Measurements from ENCODE around the gene BCL2L12.

Gene BCL2L12

DNA sequence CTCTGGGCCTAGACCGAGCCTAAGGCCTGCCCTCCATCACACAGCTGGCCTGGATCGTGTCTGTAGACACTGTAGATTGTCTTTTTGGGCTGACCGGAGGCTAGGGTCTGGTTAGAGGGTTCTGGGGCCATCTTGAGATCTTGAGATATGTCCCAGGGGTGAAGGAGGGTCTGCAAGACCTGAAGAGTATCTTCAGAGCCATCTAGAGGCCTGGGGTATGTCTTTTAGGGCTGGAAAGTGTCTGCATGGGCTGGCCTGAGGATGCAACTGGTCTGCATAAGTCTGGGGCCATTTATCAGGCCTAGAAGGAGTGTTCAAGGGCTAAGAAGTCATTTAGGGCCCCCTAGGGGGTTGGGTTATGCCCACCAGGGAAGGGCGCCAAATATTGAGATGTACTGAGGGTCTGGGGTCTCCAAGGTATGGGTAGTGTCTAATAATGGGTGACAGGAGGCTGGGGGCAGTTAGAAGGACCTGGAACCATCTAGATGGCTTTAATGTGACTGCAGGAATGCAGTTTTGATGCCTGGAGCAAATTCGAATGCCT lies 23.2 kb upstream of the BCL2L12 start:
- no peak for DNase-seq (ENCODE audit: low read depth)

DNA sequence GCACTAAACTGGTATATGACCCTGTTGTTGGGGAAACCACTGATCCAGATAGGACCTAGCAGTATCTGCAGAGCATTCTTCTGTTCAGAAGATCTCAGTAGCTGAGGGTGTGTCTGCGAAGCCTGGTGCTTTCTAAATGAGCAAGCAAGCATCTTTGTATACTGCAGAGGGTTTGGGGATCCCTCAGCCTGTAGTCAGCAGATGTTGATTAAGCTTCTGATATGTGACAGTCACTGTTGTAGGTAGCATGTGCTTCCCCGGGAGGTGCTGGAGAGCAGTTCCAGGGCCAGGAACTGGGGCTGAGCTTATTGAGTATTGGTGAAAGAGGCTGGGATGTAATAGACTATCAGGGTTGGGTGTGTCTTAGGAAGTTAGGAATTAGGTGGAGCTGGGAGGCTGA lies 22.3 kb upstream of the BCL2L12 start:
- DNase-seq (ENCODE audit: low read depth) = no peak

DNA sequence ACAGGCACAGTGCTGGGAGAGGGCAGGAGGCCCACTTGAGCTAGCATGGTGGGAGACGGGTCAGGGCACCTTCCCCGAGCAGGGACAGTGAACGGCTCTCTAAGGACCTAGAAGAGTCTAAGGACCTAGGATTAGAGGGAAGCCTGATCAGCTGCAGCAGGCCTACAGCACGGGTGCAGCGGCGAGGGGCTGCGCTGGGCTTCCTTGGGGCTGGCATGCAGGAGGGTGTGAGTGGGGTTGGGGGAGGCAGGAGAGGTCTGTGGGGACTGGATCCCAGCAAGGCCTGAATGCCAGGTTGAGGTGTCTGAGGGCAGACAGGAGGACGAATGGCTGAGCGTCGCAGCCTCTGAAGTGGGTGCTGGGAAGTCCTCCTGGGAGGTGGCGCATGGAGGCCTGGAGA lies 20.1 kb upstream of the BCL2L12 start:
- no peak for DNase-seq (ENCODE audit: low read depth)

DNA sequence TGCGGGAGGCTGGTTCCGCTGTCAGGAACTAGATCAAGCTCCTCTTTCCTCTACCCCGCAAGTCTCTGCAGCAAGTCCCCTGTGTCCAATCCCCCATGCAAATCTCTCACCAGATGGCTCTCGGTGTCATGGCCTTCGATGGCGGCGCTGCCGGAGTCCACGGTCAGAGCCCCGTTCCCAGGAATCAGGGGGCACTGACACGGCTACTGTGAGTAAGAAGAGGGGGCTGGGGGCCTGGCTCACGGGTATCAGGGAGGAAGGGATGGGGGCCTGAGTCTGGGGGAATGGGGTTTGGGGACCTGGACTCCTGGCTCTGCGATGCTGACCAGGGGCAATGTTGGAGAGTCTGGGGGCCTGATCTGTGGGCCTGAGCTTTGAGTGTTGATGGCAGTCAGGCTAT lies 19.7 kb upstream of the BCL2L12 start:
- no peak for DNase-seq (ENCODE audit: low read depth)

DNA sequence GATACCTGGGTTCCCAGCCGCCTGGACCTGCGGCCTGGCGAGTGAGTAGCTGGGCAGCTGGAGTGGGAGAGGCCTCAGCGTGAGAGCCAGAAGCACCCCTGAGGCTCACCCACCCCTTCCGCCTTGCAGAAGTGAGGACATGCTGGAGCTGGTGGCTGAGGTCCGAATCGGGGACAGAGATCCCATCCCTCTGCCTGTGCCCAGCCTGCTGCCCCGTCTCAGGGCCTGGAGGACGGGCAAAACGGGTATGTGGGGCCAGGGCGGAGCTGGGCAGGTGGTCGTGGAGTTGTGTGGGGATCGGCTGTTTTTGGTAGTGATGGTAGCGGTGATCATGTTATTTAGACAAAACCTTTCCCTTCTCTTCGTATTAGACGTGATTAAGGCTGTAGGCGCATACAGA lies 19.1 kb upstream of the BCL2L12 start:
- no peak for DNase-seq (ENCODE audit: low read depth)

DNA sequence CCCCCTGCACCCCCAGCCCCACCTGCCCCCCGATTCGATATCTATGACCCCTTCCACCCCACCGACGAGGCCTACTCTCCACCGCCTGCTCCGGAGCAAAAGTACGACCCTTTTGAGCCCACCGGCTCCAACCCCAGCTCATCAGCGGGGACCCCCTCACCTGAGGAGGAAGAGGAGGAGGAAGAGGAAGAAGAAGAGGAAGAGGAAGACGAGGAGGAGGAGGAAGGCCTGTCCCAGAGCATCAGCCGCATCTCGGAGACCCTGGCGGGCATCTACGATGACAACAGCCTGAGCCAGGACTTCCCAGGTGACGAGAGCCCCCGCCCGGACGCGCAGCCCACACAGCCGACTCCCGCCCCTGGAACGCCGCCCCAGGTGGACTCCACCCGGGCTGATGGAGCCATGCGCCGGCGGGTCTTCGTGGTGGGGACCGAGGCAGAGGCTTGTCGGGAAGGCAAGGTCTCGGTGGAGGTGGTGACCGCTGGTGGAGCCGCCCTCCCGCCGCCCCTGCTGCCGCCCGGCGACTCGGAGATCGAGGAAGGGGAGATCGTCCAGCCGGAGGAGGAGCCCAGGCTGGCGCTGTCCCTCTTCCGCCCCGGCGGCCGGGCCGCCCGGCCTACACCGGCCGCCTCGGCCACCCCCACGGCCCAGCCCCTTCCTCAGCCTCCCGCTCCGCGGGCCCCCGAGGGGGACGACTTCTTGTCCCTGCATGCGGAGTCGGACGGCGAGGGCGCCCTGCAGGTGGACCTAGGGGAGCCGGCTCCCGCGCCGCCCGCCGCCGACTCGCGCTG lies 14.5 kb upstream of the BCL2L12 start:
- no peak for DNase-seq (ENCODE audit: low read depth)

DNA sequence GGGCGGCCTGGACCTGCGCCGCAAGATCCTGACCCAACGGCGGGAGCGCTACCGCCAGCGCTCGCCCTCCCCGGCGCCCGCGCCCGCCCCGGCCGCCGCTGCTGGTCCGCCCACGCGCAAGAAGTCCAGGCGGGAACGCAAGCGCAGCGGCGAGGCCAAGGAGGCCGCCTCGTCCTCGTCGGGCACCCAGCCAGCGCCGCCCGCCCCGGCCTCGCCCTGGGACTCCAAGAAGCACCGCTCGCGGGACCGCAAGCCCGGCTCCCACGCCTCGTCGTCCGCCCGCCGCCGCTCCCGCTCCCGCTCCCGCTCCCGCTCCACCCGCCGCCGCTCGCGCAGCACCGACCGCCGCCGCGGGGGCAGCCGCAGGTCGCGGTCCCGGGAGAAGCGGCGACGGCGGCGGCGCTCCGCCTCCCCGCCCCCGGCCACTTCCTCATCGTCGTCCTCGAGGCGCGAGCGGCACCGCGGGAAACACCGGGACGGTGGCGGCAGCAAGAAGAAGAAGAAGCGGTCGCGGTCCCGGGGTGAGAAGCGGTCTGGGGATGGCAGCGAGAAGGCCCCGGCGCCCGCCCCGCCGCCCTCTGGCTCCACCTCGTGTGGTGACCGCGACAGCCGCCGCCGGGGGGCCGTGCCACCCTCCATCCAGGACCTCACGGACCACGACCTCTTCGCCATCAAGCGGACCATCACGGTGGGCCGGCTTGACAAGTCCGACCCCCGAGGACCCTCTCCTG lies 13.7 kb upstream of the BCL2L12 start:
- DNase-seq (ENCODE audit: low read depth) = no peak

DNA sequence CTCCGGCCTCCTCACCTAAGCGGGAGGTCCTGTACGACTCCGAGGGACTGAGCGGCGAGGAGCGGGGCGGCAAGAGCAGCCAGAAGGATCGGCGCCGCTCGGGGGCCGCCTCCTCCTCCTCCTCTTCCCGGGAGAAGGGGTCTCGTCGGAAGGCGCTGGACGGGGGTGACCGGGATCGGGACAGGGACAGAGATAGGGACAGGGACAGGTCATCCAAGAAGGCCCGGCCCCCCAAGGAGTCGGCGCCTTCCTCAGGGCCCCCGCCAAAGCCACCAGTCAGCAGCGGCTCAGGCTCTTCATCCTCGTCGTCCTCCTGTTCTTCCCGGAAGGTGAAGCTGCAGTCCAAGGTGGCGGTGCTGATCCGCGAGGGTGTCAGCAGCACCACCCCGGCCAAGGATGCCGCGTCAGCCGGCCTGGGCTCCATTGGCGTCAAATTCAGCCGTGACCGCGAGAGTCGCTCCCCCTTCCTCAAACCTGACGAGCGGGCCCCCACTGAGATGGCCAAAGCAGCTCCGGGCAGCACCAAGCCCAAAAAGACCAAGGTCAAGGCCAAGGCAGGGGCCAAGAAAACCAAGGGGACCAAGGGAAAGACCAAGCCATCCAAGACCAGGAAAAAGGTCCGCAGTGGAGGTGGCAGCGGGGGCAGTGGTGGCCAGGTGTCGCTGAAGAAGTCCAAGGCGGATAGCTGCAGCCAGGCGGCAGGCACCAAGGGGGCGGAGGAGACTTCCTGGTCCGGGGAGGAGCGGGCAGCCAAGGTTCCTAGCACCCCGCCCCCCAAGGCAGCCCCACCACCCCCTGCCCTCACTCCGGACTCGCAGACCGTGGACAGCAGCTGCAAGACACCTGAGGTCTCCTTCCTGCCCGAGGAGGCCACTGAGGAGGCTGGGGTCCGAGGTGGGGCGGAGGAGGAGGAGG lies 12.9 kb upstream of the BCL2L12 start:
- no peak for DNase-seq (ENCODE audit: low read depth)

DNA sequence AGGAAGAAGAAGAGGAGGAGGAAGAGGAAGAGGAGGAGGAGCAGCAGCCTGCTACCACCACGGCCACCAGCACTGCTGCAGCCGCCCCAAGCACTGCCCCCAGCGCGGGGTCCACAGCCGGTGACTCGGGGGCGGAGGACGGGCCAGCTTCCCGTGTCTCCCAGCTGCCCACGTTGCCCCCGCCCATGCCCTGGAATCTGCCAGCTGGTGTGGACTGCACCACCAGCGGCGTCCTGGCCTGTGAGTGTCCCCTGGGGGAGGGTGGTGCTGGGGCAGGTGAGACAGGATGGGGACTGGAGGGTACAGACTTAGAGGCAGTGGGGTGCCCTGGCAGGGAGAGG lies 12.3 kb upstream of the BCL2L12 start:
- no peak for DNase-seq (ENCODE audit: low read depth)

DNA sequence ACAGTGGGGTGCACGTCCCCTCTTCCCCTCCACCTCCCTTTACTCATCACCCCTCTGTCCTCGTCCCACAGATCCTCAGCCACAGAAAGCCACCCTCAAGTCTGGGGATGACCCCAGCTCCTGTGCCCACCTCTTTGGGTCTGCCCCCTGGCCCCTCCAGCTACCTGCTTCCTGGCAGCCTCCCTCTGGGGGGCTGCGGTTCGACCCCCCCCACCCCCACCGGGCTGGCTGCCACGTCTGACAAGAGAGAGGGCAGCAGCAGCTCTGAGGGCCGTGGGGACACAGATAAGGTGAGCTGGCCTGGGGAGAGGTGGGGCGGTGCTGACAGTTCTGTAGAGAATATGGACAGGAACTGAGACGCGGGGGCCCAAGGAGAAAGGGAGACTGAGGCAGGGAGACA lies 11.2 kb upstream of the BCL2L12 start:
- DNase-seq (ENCODE audit: low read depth) = no peak

DNA sequence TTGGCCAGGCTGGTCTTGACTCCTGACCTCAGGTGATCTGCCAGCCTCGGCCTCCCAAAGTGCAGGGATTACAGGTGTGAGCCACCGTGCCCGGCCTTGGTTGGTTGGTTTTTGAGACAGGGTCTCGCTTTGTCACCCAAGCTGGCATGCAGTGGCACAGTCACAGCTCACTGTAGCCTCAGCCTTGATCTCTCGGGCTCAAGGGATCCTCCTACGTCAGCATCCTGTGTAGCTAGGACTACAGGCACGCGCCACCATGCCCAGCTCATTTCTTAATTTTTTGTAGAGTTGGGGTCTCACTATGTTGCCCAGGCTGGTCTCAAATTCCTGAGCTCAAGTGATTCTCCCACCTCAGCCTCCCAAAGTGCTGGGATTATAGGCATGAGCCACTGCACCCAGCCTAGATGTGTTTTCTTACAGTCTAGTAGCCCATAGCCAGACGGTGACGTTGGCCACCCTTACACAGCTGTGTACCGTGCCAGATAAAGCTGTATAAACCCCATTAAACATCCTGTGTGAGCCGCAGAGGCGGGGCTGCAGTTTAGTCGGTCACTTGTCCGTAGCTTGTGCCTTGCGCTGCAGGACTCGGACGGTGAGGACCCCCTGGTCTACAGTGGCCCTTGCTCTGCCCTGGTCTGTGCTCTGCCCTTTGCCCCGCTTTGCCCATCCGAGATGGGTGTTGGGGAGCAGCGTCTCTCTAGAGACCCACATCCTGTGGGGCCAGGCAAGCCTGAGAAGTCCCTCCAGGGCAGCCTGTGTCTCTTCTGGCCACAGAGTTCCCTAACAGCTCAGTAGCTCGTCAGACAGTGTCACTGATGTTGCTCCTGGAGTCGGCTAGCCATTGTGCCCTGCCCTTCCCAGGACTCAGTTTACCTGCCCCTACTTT lies 9.9 kb upstream of the BCL2L12 start:
- no peak for DNase-seq (ENCODE audit: low read depth)

DNA sequence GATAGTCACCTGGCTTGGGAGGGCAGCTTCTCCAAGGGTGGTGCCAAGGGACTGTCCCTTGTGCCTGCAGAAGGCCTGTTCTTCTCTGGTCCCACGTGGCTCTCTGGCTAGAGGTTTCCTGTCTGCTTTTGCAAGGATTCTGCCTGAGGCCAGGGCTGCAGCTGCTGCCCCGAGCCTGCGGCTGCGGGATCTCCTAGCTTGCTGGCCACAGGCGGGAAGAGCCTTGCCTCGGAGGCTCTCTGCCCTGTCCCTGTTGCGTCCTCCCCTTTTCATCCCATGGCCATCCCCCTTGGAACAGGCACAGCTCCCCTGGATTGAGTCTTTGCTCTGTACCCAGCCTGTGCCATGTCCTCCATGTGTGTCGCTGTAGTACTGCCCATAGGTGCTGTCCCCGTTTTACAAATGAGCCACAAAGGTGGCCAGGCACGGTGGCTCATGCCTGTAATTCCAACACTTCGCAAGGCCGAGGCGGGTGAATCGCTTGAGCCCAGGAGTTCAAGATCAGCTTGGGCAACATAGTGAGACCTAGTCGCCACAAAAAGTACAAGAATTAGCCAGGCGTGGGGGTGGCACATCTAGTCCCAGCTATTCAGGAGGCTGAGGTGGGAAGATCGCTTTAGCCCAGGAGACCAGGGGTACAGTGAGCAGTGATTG lies 9.2 kb upstream of the BCL2L12 start:
- no peak for DNase-seq (ENCODE audit: low read depth)

DNA sequence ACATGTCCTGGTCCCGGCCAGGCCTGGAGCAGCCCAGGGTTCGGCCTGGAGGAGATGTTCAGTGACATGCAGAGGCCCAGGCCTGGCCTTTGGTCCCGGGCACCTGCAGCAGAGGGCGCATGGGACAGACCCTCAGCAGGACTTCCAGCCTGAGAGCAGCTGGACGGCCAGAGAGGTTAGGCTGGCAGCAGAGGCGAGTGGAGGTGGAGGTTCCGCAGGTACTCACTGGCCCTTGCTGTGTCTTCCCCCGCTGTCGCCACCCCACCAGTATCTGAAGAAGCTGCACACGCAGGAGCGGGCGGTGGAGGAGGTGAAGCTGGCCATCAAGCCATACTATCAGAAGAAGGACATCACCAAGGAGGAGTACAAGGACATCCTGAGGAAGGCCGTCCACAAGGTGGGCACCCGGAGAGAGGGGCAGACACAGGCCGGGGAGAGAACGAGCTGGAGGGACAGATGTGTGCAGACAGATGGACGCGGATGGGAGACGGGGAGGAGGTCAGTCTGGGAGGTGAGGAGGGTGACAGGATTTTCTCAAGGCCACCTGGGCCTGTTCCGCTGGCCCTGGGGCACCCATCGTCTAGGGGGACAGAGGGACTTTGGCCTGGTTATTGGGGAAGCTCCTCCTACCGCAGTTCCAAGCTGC lies 8.1 kb upstream of the BCL2L12 start:
- DNase-seq (ENCODE audit: low read depth) = no peak

DNA sequence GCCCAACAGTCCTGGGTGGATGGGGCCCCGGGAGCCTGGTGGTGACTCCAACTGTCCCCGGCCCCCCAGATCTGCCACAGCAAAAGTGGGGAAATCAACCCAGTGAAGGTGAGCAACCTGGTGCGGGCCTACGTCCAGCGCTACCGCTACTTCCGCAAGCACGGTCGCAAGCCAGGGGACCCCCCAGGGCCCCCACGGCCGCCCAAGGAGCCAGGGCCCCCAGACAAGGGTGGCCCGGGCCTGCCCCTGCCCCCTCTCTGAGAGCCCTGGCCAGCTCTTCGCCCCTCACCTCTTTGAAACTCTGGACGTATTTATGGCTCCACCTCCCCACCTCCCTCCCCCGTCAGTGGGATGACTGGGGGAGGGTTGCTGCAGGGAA lies 7.6 kb upstream of the BCL2L12 start:
- DNase-seq (ENCODE audit: low read depth) = no peak

DNA sequence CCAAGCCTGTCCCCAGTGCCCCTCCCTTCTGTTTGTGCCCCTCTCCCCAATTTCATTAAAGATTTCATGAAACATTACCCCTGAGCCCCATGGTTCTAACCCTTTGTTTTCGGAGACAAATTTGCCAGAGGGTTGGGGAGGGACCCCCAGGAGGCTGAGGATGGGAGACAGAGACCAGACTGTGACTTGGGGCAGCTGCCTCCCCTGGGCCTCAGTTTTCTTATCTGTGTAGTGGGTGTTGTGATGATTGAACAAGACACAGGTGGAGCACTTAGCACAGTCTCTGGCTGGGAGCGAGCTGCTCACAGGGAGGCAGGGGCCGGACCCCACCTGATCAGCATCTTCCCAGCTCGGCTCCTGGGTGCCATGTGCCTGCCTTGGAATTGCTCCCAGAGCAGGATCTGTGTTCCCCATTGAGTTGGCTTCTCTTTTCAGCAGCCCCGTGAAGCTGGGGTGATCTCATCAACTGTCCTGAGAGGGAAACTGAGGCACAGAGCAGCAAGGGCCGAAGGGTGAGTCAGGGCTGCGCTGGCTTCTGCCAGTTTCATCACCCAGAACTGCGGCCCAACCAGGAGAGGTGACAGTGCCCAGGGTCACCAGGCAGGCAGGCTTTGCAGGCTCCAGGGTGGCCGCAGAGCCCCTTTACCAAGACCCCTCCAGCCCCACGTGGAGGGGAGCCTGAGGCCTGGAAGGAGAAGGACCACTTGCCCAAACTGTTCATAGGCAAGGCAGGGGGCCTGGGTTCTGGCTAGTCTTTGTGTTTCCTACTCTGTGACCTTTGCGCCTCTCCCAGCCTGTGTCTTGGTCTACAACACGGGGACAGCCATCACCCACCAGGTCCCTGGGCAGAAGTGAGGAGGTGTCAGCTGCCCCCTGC lies 6.9 kb upstream of the BCL2L12 start:
- DNase-seq (ENCODE audit: low read depth) = no peak

DNA sequence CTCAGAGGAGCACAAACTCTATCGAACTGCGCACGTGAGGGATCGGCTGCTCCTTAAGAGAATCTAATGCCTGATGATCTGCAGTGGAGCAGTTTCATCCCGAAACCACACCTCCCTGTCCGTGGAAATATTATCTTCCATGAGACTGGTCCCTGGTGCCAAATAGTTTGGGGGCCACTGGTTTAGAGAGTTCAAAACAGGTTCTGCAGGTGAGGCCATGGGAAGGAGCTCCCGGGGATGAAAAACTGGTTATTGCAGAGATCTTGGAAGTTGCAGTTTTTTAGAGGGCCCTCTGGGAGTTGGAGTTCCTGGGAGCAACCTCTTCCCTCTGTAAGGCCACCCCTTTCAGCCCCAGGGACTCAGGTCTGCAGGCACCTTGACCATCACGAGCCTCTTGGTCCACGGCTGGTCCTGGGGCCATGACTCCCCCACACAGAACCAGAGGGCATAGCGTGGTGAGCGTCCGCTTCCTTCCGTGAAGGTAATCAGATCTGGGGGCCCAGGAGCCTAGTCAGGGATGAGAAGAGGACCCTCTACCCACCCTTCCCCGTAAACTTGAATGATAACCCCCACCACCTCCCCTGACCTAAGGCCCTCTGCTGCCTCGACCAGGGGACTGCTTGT lies 5.3 kb upstream of the BCL2L12 start:
- no peak for DNase-seq (ENCODE audit: low read depth)

DNA sequence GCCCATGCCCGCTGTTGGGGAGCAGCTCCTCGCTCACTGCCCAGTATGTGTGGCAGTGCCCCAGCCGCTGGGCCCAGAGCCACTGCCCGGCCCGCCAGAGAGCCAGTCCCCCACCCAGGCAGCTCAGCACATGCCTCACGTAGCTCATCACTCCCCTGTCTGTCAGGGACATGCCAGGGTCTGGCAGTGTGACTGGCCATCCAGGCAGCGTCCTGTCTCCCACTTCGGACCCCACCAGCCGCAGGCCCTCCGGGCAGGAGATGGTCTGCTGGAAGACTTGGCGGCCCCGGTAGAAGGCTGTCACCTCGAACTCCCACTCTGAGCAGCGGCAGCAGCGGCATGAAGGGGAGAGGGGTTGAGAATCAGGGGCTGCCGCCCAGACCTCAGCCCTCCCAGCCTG lies 3.7 kb upstream of the BCL2L12 start:
- DNase-seq (ENCODE audit: low read depth) = no peak

DNA sequence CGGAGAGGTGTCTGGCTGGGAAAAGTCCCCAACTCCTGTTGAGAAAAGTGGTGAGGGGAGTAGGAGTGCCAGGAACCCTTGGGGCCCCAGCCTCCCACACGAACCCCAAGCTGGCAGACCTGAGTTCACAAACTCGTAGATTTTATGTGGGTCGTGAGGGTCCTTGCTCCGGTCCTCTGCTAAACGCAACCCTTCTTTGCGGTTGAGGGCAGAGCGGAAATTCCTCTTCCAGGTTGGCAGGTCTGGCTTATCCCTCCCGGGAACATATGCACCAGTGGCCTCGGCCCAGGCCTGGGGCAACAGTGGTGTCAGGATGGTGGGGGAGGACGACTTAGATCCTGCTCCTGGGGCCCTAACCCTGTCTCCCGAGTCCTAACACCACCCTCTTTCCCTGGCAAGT lies 2.5 kb upstream of the BCL2L12 start:
- no peak for DNase-seq (ENCODE audit: low read depth)
